ENCODE data around the gene UQCC3.

GRCh38 chr11:62710001-62710345 lies 38.5 kb downstream of the UQCC3 start:
- TF ChIP-seq CTCF (IDR thresholded peaks at IDR 0.05) = no peak
- no peak for TF ChIP-seq POLR2A (IDR thresholded peaks at IDR 0.05)

Measured in testis (tissue), 2 donors.